Ishikawa (cell line): Measurements from ENCODE around the gene PLA2G4E.

ENCODE experiments used
- CEBPB ChIP-seq: IDR thresholded peaks from 2 replicates; pipeline ENCODE4 v1.6.1; 2012
- CREB1 ChIP-seq: IDR thresholded peaks from 2 replicates; pipeline ENCODE4 v1.6.1; 2012; ENCODE audit warnings: low read depth
- EP300 ChIP-seq: IDR thresholded peaks from 2 replicates; pipeline ENCODE4 v1.6.1; 2012; ENCODE audit warnings: borderline replicate concordance
- FOXM1 ChIP-seq: IDR thresholded peaks from 2 replicates; pipeline ENCODE4 v1.6.1; 2012; ENCODE audit warnings: low read depth, borderline replicate concordance
- MAX ChIP-seq: IDR thresholded peaks from 2 replicates; pipeline ENCODE4 v1.6.1; 2012
- RAD21 ChIP-seq: IDR thresholded peaks from 2 replicates; pipeline ENCODE4 v1.6.1; 2012; ENCODE audit warnings: low read depth
- TAF1 ChIP-seq: IDR thresholded peaks from 2 replicates; pipeline ENCODE4 v1.6.1; 2012; ENCODE audit warnings: low read depth, mild to moderate bottlenecking
- TF ChIP-seq, protein P1 (sequence below): IDR thresholded peaks from 2 replicates; pipeline ENCODE4 v1.6.1; 2012; ENCODE audit warnings: low read depth, mild to moderate bottlenecking

DNA sequence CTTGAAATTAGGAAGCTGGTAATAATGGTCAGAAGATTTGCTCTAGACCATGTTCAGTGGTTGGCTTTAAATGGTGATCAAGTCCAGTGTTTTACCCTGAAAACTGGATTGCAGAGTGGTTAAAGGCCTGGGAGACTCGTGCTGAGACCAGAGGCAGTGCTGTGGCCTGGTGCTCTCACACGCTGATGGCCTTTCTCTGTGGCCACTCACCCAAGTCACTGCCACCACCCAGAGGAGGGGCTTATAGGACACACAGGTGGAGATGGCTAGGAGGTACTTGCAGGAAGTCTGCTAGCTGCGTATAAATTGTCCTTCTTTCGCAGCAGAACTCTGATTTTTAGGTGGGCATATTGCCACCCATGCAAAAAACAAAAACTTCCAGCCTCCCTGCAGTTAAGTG lies 42.3 kb downstream of the PLA2G4E start:
- TF ChIP-seq CEBPB: no peak
- TF ChIP-seq TAF1: no peak
- no peak for TF ChIP-seq RAD21
- no peak for TF ChIP-seq MAX
- no peak for TF ChIP-seq CREB1
- TF ChIP-seq EP300: no peak
- TF ChIP-seq, protein P1, sequence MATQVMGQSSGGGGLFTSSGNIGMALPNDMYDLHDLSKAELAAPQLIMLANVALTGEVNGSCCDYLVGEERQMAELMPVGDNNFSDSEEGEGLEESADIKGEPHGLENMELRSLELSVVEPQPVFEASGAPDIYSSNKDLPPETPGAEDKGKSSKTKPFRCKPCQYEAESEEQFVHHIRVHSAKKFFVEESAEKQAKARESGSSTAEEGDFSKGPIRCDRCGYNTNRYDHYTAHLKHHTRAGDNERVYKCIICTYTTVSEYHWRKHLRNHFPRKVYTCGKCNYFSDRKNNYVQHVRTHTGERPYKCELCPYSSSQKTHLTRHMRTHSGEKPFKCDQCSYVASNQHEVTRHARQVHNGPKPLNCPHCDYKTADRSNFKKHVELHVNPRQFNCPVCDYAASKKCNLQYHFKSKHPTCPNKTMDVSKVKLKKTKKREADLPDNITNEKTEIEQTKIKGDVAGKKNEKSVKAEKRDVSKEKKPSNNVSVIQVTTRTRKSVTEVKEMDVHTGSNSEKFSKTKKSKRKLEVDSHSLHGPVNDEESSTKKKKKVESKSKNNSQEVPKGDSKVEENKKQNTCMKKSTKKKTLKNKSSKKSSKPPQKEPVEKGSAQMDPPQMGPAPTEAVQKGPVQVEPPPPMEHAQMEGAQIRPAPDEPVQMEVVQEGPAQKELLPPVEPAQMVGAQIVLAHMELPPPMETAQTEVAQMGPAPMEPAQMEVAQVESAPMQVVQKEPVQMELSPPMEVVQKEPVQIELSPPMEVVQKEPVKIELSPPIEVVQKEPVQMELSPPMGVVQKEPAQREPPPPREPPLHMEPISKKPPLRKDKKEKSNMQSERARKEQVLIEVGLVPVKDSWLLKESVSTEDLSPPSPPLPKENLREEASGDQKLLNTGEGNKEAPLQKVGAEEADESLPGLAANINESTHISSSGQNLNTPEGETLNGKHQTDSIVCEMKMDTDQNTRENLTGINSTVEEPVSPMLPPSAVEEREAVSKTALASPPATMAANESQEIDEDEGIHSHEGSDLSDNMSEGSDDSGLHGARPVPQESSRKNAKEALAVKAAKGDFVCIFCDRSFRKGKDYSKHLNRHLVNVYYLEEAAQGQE: no peak
- TF ChIP-seq FOXM1: no peak
